Endothelial cell of umbilical vein (primary cell): Measurements from ENCODE around the gene TLX3. TPM values are rescaled to one million over a fixed set of nuclear protein-coding genes. Genes with fewer than 3 reads are reported as not detected.

Experiments
- BruUV-seq: library from RNA; stranded (reverse); fragments of 400-500 nt; replicated peaks from 2 replicates; lab custom pipeline; 2021; lab: Mats Ljungman, UMichigan
- CTCF ChIA-PET: fragments of 300-600, 350-600 bp; sonication (Branson Sonifier 250); formaldehyde crosslinking; loops from one replicate; lab custom pipeline; 2021; ENCODE audit warnings: antibody characterized with exemption, inconsistent platforms; lab: Charles Lee
- POLR2A ChIA-PET: fragments of 300-600, 350-600 bp; sonication (Branson Sonifier 250); formaldehyde crosslinking; loops from one replicate; lab custom pipeline; 2021; ENCODE audit warnings: antibody characterized with exemption, inconsistent platforms; lab: Charles Lee
- DNase-seq: peaks from one replicate; pipeline ENCODE4 v3.0.0-alpha.2; 2011; ENCODE audit warnings: low read depth, low spot score
- FAIRE-seq: peaks from 2 replicates; lab custom pipeline; 2011; peaks lifted over from hg19 to GRCh38; lab: Jason Lieb, UNC
- H2AFZ ChIP-seq: 2 replicates; pipeline ENCODE4 v1.6.0; 2012; ENCODE audit warnings: low read depth, low read length, control low read depth, inconsistent platforms
- H3K27ac ChIP-seq: 2 replicates; pipeline ENCODE4 v1.5.1; 2011; ENCODE audit warnings: low read depth, mild to moderate bottlenecking, control low read depth, low read length, moderate library complexity; ENCODE audit not compliant: insufficient read depth
- H3K27me3 ChIP-seq, 2 experiments: 2 replicates each; pipeline versions ENCODE4 v1.6.0 to v1.6.1; 2011; ENCODE audit warnings: low read length in 2 of 2, mixed read lengths in 1 of 2; ENCODE audit not compliant: control insufficient read depth in 2 of 2, insufficient read depth in 2 of 2
- H3K36me3 ChIP-seq, 2 experiments: 2 replicates in 1 of 2; 3 replicates in 1 of 2; pipeline ENCODE4 v1.5.1; 2011; ENCODE audit warnings: low read length in 2 of 2, mild to moderate bottlenecking in 1 of 2, moderate library complexity in 1 of 2; ENCODE audit not compliant: control insufficient read depth in 2 of 2, insufficient read depth in 2 of 2; ENCODE audit errors: extremely low read depth in 1 of 2
- H3K4me1 ChIP-seq: 3 replicates; pipeline ENCODE4 v1.5.1; 2011; ENCODE audit warnings: mild to moderate bottlenecking, low read length; ENCODE audit not compliant: control insufficient read depth, insufficient read depth; ENCODE audit errors: extremely low read depth
- H3K4me2 ChIP-seq: 2 replicates; pipeline ENCODE4 v1.6.1; 2011; ENCODE audit warnings: low read length, control low read depth, mixed read lengths; ENCODE audit not compliant: insufficient read depth
- H3K4me3 ChIP-seq, 3 experiments: fragments of 200-600 bp in 1 of 3; sonication (generic), shearing (Covaris generic) in 1 of 3; replicated peaks in 1 of 3; 2 replicates each; pipeline ENCODE4 v1.5.1; 2011 to 2016; ENCODE audit warnings: control low read depth in 3 of 3, low read length in 3 of 3, mild to moderate bottlenecking in 2 of 3, inconsistent platforms in 1 of 3, low read depth in 1 of 3, moderate library complexity in 1 of 3; ENCODE audit not compliant: insufficient read depth in 1 of 3
- H3K79me2 ChIP-seq: 2 replicates; pipeline ENCODE4 v1.6.0; 2012; ENCODE audit warnings: low read length, inconsistent platforms; ENCODE audit not compliant: control insufficient read depth, insufficient read depth
- H3K9ac ChIP-seq: replicated peaks from 2 replicates; pipeline ENCODE3; 2011; ENCODE audit warnings: low read length, control low read depth; ENCODE audit not compliant: insufficient read depth; ENCODE audit errors: extremely low read depth
- H3K9me1 ChIP-seq: replicated peaks from 3 replicates; pipeline ENCODE4 v1.6.0; 2011; ENCODE audit warnings: mild to moderate bottlenecking, low read length; ENCODE audit not compliant: control insufficient read depth, insufficient read depth; ENCODE audit errors: extremely low read depth
- H3K9me3 ChIP-seq: replicated peaks from 2 replicates; pipeline ENCODE4 v1.5.1; 2012; ENCODE audit warnings: low read length, inconsistent platforms; ENCODE audit not compliant: control insufficient read depth, insufficient read depth
- H4K20me1 ChIP-seq: replicated peaks from 2 replicates; pipeline ENCODE3; 2011; ENCODE audit warnings: mild to moderate bottlenecking, low read length; ENCODE audit not compliant: control insufficient read depth, insufficient read depth; ENCODE audit errors: extremely low read depth
- CTCF ChIP-seq, 2 donors: IDR thresholded peaks; 1 replicate in 1 of 2; 2 replicates in 1 of 2; pipeline ENCODE4 v1.5.1; 2011; ENCODE audit warnings: low read length in 2 of 2, mild to moderate bottlenecking in 2 of 2, moderate library complexity in 2 of 2, control low read depth in 1 of 2, inconsistent platforms in 1 of 2, low read depth in 1 of 2; ENCODE audit not compliant: insufficient read depth in 1 of 2; ENCODE audit errors: extremely low read depth in 1 of 2
- EZH2 ChIP-seq: IDR thresholded peaks from 2 replicates; pipeline ENCODE4 v1.6.1; 2012; ENCODE audit warnings: borderline replicate concordance, low read depth, mild to moderate bottlenecking, moderate library complexity, low read length, inconsistent platforms; ENCODE audit not compliant: severe bottlenecking
- FOS ChIP-seq: IDR thresholded peaks from 2 replicates; pipeline ENCODE4 v1.6.1; 2011; ENCODE audit warnings: mild to moderate bottlenecking, low read length, moderate library complexity, borderline replicate concordance; ENCODE audit not compliant: insufficient read depth
- JUN ChIP-seq: IDR thresholded peaks from 2 replicates; pipeline ENCODE4 v1.6.1; 2011; ENCODE audit warnings: borderline replicate concordance, low read depth; ENCODE audit not compliant: insufficient read length, insufficient read depth
- POLR2A ChIP-seq: IDR thresholded peaks from 2 replicates; pipeline ENCODE4 v1.6.1; 2012; ENCODE audit warnings: low read depth, mild to moderate bottlenecking, control low read depth, low read length
- dilution Hi-C: fragments of 300-500 bp; cut with MboI; formaldehyde crosslinking; loops from one replicate; pipeline ENCODE4 v1.15.0; 2019; ENCODE audit warnings: low sequenced_read_pairs; ENCODE audit not compliant: extremely low pct_ligation_motif_present
- intact Hi-C: fragments of 100-400 bp; cut with micrococcal nuclease; formaldehyde crosslinking; loops from one replicate; pipeline ENCODE4 v1.10.0; 2022
- polyA plus RNA-seq, 4 experiments: library from polyadenylated mRNA; depleted of rRNA in 3 of 4; stranded (reverse) in 3 of 4; unstranded in 1 of 4; fragments of >200 nt; gene quantifications; 2 replicates each; pipeline versions ENCODE4 v1.2.1 to v1.2.3, GENCODE V29; 2011 to 2012; ENCODE audit warnings: missing spikeins in 1 of 4
- total RNA-seq: library from RNA; stranded (reverse); gene quantifications from 2 replicates; pipeline ENCODE4 v1.2.3, GENCODE V29; 2021
- TF ChIP-seq, protein P1 (sequence below): IDR thresholded peaks from 2 replicates; pipeline ENCODE4 v1.6.1; 2011; ENCODE audit not compliant: insufficient read depth, insufficient read length

Gene TLX3
- total and polyA plus RNA-seq, 2 donors (not counting 3 experiments of a cell fraction or from before 2014, with no cell fraction given): not detected

GRCh38 chr5:171330021-171330420 lies 21.0 kb downstream of the TLX3 start:
- FAIRE-seq: no peak
- Histone ChIP-seq H3K9me3 (no peaks in the 10 kb centered on the region), H3K27ac (no peak overlapping the region), H3K27me3 (peaks cover 11 to 18% of the 10 kb centered on the region in 2 experiments), H3K4me1 (no peaks in the 10 kb centered on the region), H3K4me3 (no peak overlapping the region), H3K9me1 (no peaks in the 10 kb centered on the region), H4K20me1 (no peaks in the 10 kb centered on the region), H3K36me3 (no peaks in the 10 kb centered on the region), H2AFZ (no peak overlapping the region), H3K79me2 (no peaks in the 10 kb centered on the region), H3K9ac (no peak overlapping the region), H3K4me2 (no peak overlapping the region)
- no TSS peak for BruUV-seq
- TF ChIP-seq, protein P1, sequence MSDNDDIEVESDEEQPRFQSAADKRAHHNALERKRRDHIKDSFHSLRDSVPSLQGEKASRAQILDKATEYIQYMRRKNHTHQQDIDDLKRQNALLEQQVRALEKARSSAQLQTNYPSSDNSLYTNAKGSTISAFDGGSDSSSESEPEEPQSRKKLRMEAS: no peak
- no peak for TF ChIP-seq JUN
- TF ChIP-seq EZH2: no peak
- no peak for TF ChIP-seq FOS
- TF ChIP-seq POLR2A: no peak
- TF ChIP-seq CTCF (IDR thresholded peaks at IDR 0.05; ENCODE audit: extremely low read depth in 1 of 2, insufficient read depth in 1 of 2, low read depth in 1 of 2, low read length in 2 of 2): no peak
- dilution Hi-C loops (no loop called here), intact Hi-C loops (no loop called here)
- POLR2A ChIA-PET: no interaction called here
- no peak for DNase-seq
- CTCF ChIA-PET: interaction anchor here (2.0 kb wide), 1 partner anchor 123 kb away, joined by 6 read pairs; no protein-coding TSS in a partner anchor
